HG03135 (cell line): ENCODE data around the gene PANK4.
A peak's percentile ranks its signal among the peaks of the same experiment; 100 is the strongest.

Source experiments
- ATAC-seq: cut with Tn5 transposase; IDR thresholded peaks from one replicate; pipeline ENCODE4 v1.9.1; 2021; ENCODE audit warnings: mild to moderate bottlenecking, moderate library complexity; ENCODE audit not compliant: unreplicated experiment

Gene PANK4

DNA sequence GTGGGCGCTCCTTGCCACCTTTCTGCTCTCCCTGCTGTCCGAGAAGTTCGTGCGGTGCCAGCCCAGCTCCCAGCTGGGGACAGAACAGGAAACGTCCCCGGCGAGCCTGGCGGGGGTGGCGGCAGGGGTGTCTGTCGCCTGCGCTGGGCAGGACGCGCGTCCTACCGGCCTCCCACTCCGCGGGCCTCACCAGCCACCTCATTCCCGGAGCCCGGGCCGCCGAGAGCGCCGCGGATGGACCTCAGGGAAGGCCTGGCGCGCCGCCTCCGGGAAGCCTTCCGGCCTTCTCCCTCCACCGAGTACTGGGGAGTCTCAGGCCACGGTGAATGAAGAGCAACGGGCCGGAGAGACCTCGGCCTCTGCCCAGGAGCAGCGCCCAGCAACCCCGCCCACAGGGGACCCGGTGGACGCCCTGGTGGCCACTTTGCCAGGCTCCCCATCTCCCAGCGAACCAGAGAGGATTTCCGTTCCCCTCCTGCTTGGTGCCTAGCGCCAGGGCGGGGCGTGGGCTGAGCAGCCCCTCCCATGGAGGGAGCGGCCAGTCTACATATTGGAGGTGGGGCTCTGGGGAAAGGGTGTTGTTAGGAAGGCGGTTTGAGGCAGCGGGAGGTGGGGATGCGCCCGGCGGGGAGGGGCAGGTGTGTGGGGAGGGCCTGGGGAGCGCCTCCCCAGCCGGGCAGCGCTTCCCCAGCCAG lies 20.3 kb upstream of the PANK4 start:
- ATAC-seq = peak; percentile 36

DNA sequence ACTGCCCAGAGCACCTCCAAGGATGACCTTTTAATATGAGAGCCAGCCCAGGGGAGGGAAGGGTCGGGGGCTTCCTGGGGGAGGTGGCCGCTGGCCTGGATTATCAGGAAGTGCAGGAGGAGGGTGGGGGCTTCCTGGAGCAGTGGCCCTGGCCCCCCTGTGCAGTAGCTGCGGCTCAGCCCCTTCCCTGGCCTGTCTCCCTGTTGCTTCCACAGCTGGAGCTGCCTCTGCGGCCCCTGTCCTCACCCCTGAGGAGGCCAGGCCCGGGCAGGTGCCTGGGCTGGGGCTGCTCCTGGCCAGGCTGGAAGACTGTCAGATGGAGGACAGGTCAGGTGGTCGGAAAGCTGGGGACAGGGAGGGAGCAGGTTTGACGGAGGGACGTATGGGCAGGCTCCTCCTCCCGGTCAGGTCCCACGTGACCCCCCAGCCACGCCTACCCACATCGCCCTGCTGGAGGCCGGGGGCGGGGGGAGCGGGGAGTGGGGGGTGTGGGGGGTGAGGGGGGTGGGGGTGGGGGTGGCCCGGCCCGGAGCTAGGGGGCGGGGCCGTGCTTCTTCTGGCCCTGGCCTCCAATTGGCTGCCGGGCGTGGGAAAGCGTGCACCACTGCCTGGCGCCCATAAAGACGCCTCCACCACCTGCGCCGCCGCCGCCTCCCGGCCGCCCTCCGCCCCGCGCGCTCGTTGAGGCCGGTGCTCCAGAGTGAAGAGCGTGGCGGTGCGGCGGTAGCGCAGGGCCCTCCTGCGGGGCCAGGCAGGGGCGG lies 19.5 kb upstream of the PANK4 start:
- peak; percentile 27 for ATAC-seq

DNA sequence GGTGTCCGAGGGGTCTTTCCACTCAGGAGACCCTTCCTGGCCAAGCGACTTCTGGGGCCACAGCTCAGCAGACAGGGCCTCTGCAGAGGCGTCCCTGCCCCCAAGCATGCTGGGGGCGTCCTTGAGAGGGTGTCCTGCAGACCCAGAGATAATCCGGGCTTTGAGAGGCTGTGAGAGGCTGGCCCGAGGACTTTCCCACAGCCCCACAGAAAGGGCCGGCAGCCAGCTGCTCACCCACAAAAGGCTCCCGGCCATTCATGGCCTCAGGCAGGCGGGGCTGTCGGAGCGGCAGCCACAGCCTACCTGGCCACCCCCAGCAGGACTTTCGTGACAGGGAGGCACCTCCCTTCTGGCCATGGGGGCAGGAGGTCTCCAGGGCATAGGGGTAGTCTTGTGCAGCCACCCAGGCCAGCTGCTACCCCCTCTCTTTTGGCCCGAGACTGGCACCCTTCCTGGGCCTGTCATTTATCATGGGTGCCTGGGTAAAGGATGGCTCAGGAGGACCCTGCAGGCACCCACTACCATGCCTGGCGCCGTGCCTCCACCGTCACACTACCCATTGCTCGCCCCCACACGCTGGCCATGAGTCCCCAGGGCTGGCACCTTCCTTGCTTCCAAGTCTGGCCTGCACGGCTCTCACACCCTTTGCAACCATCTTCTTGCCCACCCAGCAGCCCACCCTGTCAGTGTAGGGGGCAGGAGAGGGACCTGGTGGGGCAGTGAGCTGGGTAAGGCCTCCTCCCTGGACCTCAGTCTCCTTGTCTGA lies 18.7 kb upstream of the PANK4 start:
- ATAC-seq = no peak

DNA sequence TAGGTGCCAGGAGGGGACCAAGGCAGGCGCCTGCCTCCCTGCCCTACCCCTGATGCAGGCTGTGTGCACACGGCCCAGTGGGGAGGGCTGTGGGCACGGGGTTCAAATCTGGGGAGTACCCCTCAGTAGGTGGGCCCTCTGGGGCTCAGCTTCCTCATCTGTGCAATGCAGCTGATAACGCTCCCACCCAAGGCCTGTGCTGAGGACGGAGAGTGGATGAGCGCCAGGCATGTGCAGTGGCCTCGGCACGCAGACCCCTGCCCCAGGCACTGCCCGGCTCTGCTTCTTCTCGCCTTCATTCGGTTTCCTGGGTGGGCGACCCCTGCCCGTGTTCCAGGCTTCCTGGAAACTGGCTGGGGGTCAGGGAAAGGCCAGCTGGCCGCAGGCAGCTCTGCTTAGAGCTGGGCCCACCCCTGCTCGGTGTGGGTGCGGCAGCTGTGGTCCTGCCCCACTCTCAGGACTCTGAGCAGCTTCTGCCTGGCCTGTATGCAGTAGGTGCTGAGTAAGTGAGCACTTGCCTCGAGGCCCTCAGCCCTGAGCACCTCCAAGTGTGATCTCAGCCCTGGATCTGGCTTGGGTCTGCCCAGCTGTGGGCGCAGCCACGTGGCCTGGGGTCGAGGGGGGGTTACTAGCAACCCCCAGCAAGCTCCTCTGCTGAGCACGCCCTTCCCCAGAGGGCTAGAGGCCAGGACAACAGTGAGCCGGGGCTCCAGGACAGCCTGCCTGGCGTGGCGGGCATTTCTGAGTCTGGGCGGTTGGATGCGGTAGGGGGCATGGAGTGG lies 17.9 kb upstream of the PANK4 start:
- ATAC-seq = no peak

DNA sequence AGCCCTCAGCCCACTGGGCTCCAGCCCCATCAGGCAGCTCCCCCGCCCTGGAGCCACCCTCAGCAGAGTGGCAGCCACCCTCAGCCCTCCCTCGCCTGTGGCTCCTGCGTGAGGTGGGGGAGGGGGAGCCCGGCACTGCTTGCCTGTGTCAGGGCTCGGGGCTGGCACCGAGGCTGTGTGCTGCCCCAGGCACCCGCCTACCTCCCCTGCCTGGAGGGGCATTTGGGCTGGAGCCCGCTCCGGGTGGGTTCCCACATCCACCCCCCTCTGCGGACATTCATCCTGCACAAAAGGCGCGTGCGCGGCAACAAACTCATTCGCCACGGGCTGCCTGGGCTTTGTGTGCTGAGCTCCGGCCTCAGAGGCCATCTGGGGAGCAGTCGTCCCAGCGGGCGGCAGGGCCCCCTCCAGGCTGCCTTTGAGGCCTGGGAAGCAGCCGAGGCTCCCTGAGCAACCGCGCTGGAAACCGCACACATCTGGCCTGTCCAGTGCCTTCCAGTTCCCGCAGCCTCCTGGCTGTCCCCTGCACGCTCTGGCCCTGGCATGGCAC lies 17.2 kb upstream of the PANK4 start:
- ATAC-seq = no peak

DNA sequence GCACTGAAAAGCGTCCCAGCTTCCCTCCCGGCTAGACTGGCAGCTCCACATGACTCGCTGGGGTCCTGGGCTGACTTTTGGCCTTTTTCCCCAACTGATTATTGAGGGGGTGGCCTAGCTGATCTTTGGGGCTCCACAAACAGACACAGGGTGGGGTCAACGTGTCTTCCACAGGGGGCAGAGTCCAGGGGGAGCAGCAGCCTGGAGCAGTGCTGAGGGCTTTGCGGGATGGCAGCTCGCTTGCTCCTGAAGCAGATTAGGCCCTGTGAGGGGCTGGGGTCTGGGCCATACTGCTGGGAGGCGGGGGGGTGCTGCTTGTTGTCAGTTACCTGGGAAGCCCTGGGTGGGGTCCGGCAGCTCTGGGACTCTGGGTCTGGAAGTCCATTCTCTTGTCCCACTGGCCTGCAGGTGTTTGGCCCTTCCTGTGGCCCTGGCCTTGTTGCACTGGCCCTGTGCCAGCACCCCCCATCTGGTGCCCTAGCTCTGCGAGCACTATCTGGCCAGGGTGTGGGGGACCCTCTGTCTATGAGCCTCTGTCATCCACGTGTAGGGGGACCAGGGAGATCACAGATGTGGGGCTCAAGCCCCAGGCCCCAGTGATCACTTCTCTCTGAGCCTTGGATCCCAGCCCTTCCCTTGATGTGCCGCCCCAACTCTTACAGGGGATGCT lies 16.0 kb upstream of the PANK4 start:
- ATAC-seq = no peak

DNA sequence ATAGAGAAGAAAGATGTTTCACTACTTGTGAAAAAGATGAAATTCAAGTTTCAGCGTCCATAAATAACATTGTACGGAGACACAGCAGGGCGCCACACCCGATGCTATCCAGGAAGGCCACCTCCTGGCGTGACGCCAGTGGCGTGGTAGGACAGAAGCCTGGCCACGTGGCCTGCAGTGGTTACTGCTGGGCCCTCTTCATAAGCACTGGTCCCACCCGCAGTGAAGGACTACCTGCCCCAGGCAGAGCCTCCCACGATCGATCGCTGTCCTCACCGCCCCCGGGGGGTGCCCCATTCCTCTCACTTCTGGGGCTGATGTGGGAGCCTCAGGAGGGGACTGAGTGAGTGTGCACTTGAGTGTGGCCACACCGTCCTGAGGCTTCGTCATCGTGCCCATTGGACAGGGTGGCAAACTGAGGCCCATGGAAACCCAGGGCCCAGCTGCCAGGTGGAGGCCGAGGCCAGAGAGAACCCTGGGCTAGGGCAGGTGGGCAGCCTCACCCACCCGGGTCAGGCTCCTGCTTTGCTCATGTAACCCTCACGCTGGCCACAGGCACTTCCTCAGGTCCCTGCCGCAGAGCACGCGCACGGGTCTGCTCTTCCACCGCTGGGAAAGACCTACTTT lies 15.3 kb upstream of the PANK4 start:
- no peak for ATAC-seq

DNA sequence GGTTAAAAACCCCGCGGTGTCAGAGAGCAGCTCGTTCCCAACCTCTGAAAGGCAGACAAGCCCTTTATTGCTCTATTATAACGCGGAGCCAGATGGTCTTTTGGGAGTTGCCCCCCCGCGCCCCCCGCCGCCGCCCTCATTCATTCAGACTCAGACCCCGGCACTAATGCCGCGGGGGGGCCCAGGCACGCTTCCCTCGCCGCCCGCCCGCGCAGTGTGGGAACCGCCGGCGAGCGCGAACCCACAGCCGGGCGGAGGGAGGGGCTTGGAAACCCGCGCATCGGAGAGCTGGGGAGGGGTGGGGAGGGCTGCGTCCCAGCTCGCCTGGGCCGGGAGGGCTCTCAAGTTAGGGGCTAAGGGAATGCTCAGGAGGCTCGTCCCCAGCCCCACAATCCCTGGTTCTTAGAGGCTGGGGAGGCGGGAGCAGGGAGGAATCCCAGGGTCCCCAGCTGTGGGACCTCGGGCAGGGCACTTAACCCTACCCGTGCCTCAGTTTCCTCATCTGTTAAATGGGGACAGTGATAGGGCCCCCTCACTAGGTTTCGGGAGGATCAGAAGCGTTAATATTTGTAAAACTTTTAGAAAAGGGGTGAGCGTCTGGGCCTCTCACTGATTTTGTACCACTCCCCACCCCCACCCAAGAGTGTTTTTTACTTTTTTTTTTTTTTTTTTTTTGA lies 14.6 kb upstream of the PANK4 start:
- no peak for ATAC-seq

DNA sequence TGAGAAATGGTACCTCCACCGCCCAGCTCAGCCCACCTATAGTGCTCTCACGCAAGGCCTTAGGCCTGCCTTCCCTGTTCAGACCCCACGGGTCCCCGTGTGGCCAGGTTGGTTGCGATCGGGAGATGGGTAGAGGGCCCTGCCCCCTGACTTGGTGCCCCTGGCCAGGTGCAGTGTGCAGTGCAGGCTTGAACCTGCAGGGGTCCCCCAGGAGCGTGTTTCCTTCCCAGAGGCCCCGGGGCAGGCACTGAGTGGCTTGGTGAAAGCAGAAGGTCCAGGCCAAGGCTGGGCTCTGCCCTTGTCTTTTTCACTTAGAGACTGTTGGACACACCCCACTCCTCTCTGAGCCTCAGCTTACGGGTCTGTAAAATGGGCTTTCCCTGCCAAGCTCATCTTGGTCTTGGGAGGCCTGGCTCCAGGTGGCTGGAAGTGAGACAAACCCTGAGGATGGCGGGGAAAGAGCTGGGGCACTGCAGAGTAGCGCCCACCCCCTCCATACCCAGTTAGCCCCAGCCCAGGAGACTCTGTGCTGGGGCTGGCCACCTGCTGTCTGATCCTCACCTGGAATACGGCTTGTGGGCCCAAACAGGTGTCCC lies 13.0 kb upstream of the PANK4 start:
- ATAC-seq = no peak

DNA sequence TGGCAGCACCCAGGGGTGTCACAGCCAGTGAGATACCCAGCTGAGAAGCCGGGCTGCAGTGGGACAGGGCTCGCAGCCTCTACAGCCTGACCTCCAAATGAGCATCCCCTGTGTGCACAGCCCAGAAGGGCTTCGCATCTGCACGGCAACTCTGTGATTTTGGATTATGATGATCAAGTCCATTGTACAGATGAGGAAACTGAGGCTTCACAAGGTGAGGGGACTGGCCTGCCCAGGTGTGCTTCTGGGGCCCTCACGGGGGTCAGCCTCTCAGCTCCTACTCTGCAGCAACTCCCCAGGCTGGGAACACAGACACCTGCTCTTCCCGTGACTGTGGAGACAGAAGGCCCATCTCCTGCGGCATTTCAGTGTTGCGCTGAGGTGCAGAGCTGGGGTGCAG lies 12.5 kb upstream of the PANK4 start:
- ATAC-seq = no peak

DNA sequence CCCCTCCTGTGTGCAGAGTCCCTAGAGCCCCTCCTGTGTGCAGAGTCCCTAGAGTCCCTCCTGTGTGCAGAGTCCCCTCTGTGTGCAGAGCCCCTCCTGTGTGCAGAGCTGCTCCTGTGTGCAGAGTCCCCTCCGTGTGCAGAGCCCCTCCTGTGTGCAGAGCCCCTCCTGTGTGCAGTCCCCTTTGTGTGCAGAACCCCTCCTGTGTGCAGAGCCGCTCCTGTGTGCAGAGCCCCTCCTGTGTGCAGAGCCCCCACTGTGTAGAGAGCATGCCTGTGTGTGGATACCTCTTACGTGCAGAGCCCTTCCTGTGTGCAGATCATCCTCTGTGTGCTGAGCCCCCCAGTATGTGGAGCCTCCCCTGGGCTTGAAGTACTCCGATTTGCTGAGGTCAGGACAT lies 12.0 kb upstream of the PANK4 start:
- ATAC-seq = no peak

DNA sequence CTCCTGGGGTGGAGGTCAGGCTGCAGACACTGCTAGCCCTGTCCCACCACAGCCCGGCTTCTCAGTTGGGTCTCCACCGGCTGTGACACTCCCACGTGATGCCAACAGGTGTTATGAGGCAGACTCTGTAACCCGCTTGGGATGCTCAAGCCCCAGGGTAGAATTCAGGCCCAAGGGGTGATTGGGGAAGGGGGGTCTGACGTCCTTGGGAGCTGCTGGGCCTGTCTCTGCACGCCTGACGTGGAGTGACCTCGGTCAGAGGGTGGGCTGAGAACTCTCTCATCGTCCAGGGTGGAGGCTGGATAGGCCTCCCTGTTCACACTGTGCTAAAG lies 11.4 kb upstream of the PANK4 start:
- ATAC-seq = no peak

DNA sequence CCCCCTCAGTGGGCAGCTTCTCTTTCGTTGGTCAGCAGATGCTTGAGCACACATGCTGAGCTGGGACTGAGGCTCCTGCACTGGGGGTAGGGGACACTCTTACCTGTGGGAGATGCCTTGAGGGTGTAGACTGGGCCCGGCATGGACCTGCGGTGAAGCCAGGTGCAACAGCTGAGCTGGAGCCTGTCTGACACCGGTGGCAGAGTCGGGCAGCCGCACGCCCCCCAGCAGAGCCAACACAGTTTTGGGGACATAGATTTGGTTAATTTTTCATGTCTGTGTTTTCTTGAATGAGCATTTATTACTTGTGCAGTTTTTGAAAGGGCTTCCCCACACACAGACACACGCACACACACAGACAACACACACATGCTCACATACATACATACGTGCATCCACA lies 9.6 kb upstream of the PANK4 start:
- no peak for ATAC-seq

DNA sequence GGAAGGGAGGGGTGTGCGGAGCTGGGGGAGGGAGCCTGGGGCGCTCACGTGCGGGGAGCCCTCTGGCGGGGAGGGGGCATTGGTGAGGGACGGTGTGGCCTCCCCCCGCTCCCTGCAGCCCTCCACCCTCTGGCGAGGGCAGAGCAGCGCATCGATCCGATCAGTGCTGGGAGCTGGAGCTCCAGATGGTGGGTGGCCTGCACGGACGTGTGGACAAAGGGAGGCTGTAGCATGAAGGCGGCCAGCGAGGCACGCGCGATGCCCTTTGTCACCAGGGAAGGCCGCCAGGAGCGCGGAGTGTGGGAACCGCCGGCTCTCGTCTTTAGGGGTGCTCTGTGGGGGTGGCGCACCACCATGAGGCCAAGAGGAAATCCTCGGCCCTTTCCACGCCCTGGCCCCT lies 9.1 kb upstream of the PANK4 start:
- ATAC-seq = no peak

DNA sequence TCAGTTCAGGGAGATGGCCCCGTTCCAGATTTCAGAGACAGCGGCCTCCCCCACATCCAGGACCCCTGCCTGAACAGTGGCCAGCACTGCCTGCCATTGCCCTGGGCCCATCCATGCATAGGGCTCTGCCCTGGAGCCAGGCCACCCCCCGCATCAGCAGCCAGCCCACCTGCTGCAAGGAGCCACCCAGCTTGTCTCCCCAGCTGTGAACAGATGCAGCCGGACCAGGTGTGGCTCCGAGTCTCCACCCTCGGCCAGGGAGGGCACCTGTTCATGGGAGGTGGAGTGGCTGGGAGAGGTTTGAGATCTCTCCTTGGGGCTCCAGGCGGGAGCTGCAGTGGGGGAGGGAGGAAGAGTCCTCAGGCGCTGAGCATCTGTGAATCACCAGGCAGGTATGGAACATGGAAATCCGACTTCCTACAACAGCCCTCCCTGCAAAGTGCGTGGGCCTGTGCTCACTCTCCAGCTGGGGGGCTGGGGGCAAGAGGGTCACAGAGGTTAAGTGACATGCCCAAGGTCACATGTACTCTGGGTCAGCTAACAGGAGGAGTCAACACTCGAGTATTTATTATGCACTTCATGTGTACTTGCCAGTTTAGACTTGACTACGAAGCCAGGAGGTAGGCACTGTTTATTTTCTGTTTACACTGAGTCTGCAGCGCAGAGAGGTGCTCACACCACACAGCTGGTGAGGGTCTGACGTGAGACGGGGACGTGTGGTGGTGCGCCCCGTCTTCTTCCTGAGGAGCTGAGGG lies 8.5 kb upstream of the PANK4 start:
- no peak for ATAC-seq

DNA sequence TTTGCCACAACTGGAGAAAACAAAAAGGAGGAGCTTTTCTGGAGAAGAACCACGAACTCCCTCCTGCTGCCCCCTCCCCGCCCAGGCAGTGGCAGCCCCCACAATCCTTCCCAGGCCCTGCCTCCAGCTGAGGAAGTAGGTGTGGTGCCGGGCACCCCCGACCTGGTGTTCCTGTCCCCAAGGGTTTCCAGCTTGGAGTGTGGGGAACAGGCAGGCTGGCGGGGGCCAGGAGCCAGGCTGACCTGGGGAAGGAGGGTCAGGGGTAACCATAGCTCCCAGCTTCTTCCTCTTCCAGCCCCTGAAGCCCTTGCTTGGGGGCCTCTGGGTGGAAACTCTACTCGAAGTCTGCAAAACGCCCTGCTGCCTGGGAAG lies 7.9 kb upstream of the PANK4 start:
- no peak for ATAC-seq

DNA sequence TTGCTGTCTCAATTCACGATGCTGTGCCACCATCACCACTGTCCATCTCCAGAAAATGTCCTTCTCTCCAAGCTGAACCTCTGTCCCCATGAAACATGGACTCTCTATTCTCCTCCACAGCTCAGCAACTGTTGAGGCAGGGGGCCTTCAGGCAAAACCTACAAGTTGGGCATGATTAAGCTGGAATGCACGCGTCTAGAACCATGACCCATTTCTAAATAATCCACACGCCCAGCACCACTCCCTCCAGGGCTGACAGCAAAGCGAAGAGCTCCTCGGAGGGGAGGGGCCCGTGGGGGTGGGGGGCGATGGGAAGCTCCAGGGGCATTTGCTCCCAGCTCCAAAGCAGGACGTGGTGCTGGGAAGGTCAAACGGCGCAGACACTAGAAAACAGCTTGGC lies 7.0 kb upstream of the PANK4 start:
- ATAC-seq = no peak

DNA sequence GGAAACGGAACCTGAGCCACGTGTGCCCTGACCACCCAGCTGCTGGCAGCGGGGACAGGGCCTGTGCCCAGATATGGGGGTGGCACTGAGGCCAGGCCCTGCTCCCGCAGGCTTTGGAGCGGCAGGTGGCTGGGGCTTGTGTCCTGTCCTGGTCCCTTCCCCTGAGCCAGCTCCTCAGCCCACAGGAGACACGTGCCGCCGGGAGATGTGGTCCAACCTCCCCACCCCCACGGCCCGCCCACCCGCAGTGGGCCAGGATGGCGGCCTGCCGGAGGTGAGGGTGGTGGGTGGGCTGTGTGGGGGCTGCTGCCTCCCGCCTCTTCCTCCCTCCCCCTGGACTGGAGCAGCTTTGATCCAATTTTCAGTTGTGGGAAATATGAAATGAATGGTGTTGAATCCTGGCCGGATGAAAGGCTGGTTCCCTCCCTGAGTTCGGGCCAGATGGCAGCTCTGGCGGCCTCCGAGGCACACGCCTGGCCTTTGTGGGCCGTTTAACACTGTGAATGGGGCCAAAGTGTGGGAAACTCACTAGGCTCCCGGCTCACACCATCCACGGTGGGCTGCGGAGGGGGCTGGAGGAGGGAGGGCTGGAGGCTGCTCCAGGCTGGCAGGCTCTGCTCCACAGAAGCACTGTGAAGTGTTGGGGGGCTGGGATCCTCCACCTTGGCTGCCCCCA lies 6.2 kb upstream of the PANK4 start:
- ATAC-seq = no peak
